ENCODE results near the gene HIRA.
"Not testable (repeated sequence)": the region's sequence is repeated elsewhere in the genome, so short reads cannot be mapped to it uniquely, and the experiment has no call there.

HIRA gene

GRCh38 chr22:19325296-19325948 lies 106.1 kb downstream of the HIRA start:
- no peak for DNase-seq (ENCODE audit: low read depth)

- DNase-seq (ENCODE audit: low read depth) = not testable (repeated sequence)
These were observed 108.1 kb downstream of the HIRA start for GRCh38 chr22:19323420-19323819.

GRCh38 chr22:19321757-19322156 lies 109.8 kb downstream of the HIRA start:
- no peak for DNase-seq (ENCODE audit: low read depth)

GRCh38 chr22:19320136-19320535 lies 111.4 kb downstream of the HIRA start:
- not testable (repeated sequence) for DNase-seq (ENCODE audit: low read depth)

GRCh38 chr22:19319281-19319680 lies 112.3 kb downstream of the HIRA start:
- no peak for DNase-seq (ENCODE audit: low read depth)

GRCh38 chr22:19317865-19318264 lies 113.7 kb downstream of the HIRA start:
- no peak for DNase-seq (ENCODE audit: low read depth)

GRCh38 chr22:19307872-19308271 lies 123.7 kb downstream of the HIRA start:
- DNase-seq (ENCODE audit: low read depth) = no peak

- not testable (repeated sequence) for DNase-seq (ENCODE audit: low read depth)
These were observed 125.0 kb downstream of the HIRA start for GRCh38 chr22:19306535-19306934.

- DNase-seq (ENCODE audit: low read depth) = no peak
These were observed 127.0 kb downstream of the HIRA start for GRCh38 chr22:19304547-19304946.

GRCh38 chr22:19303785-19304184 lies 127.7 kb downstream of the HIRA start:
- DNase-seq (ENCODE audit: low read depth) = no peak

GRCh38 chr22:19295733-19296132 lies 135.8 kb downstream of the HIRA start:
- no peak for DNase-seq (ENCODE audit: low read depth)

- no peak for DNase-seq (ENCODE audit: low read depth)
These were observed 138.9 kb downstream of the HIRA start for GRCh38 chr22:19292458-19293230.

- peak; percentile 49 for DNase-seq (ENCODE audit: low read depth)
These were observed 139.7 kb downstream of the HIRA start, which contains the start of gene CLTCL1 for GRCh38 chr22:19291580-19292457. CLTCL1 (minus strand) TSS chr22:19291719; CDS start chr22:19291641, 78 bp downstream.

- no peak for DNase-seq (ENCODE audit: low read depth)
These were observed 140.3 kb downstream of the HIRA start for GRCh38 chr22:19291218-19291579.

GRCh38 chr22:19290400-19291217 lies 140.9 kb downstream of the HIRA start:
- no peak for DNase-seq (ENCODE audit: low read depth)

- DNase-seq (ENCODE audit: low read depth) = no peak
These were observed 141.9 kb downstream of the HIRA start for GRCh38 chr22:19289475-19290161.

- DNase-seq (ENCODE audit: low read depth) = no peak
These were observed 143.6 kb downstream of the HIRA start for GRCh38 chr22:19287889-19288288.

- no peak for DNase-seq (ENCODE audit: low read depth)
These were observed 144.3 kb downstream of the HIRA start for GRCh38 chr22:19287076-19287707.

GRCh38 chr22:19285831-19286230 lies 145.7 kb downstream of the HIRA start:
- DNase-seq (ENCODE audit: low read depth) = no peak
